Cardiac septum (tissue), 1 donor: ENCODE results near the gene LMTK2. TPM values are rescaled to one million over a fixed set of nuclear protein-coding genes. Genes with fewer than 3 reads are reported as not detected.
"Not testable (repeated sequence)": the region's sequence is repeated elsewhere in the genome, so short reads cannot be mapped to it uniquely, and the experiment has no call there.

ENCODE experiments used
- DNase-seq: peaks from one replicate; pipeline ENCODE4 v3.0.0-alpha.2; 2020; ENCODE audit warnings: low spot score
- intact Hi-C: fragments of 100-400 bp; cut with DNase I; formaldehyde crosslinking; loops from one replicate; pipeline ENCODE4 v1.14.0; 2022
- total RNA-seq: library from RNA; stranded (reverse); fragmentation: NEBNext Ultra II Directional; extraction: Animal tissue kit (Norgen Biotek cat#: 25700); gene quantifications from one replicate; pipeline ENCODE4 v1.2.1, GENCODE V29; 2021
- donor health status: DM: no; HTN: no; CAD: no.

The LMTK2 gene
- total RNA-seq, 1 donor from 2014 or later: 28.3 TPM

DNA sequence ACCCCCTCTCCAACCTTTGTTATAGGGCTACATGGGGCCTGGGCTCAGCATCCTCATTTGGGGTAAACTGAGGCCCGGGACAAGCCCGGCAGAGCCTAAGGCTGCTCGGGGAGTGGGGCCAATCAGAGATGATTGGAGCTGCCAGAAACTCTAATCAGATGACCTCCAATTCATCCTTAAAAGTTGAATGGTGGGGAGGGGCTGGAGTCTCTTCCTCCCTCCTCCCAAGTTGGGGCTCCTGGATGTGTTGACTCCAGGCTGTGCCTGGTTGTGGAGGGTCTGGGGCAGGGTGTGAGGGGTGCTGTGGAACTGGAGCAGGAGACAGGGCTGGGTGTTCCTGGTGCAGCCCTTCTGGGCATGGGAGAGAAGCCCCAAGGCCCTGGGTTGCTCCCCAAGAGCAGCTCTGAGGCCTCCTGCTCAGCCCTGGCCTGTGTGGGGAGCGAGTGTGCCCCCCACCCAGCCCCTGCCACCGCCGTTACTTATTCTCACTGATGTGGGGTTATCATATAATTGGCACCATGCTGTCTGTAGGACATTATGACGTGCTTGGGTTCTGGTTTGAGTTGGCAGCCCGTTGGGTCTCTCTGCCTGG, 106.7 kb downstream of the LMTK2 start:
- intact Hi-C loops: no loop called here
- peak; percentile 35 for DNase-seq

DNA sequence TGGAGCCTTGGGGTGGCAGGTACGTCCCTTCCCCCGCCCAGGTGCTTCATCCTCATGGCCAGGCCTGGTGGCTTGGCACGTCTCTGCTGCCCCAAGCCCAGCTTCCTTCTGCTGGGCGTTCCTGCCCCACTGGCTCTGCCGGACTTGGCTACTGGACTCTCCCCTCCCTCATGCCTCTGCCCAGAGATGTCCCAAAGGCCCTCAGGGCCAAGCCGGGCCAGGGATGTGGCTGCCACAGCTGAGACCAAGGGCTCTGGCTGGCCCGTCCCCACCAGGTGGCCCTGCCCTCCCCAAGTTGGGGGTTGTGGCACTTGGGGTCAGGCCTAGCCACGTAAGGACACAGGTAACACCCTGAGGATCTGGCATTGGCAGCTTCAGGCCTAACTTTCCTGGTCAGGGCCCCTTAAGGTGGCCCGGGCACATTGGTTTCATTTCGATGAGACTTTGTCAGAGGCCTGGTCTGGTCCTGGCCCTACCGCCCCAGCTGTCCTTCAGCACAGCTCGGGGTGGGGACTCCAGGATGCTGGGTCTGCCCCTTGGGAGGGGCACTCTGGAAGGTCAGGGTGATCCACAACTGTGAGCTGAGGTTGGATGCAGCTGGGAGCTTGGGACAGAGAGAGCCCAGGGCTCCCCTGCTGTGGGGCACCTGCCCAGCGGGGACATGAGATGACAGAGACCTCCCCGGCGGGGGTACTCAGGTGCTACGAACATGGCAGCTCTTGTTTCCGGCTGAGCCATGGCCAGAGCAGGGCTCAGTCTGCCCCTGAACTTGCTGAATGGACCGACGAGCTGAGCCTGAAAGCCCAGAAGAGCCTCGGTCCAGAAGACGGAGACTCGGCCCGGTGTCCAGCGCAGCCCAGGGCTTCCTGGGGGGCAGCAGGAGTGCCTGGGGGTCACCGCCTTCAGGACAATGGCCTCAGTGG, 107.5 kb downstream of the LMTK2 start:
- peak; percentile 75 for DNase-seq
- intact Hi-C loops: no loop called here

DNA sequence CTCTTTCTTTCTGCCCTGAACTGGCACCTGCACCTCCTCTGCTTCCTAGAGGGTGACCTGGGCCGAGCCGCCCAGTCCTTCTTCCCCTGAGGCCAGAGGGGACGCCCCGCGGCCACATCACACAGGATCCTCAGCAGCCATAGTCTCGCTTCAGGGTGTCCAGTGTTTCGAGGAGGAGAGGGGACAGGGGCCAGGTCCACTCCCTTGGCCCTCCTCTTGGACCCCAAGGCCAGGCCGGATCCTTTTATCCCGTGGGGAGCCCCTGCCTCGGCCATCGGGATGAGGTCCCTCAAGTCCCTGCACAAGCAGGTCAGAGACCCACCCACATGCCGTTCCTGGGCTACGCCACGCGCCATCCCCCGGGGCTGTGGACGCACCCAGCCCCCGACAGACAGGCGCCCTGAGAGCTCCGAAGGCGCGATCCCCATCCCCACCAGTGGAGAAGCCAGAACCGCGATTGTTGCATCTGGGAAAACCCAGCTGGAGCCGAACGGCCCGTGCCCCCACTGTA, 108.2 kb downstream of the LMTK2 start:
- no peak for DNase-seq

GRCh38 chr7:98215561-98216495, 109.2 kb downstream of the LMTK2 start:
- DNase-seq: no peak
- intact Hi-C loops: no loop called here

More for the DNA sequence above, 108.2 kb downstream of the LMTK2 start:
- intact Hi-C loops: no loop called here

- no peak for DNase-seq
- intact Hi-C loops: no loop called here
These were observed 110.4 kb downstream of the LMTK2 start for GRCh38 chr7:98216941-98217622.

GRCh38 chr7:98217623-98218582, 111.2 kb downstream of the LMTK2 start:
- intact Hi-C loops: no loop called here
- DNase-seq: no peak

- DNase-seq, intact Hi-C loops: not testable (repeated sequence)
These were observed 112.7 kb downstream of the LMTK2 start for GRCh38 chr7:98219382-98219781.

DNA sequence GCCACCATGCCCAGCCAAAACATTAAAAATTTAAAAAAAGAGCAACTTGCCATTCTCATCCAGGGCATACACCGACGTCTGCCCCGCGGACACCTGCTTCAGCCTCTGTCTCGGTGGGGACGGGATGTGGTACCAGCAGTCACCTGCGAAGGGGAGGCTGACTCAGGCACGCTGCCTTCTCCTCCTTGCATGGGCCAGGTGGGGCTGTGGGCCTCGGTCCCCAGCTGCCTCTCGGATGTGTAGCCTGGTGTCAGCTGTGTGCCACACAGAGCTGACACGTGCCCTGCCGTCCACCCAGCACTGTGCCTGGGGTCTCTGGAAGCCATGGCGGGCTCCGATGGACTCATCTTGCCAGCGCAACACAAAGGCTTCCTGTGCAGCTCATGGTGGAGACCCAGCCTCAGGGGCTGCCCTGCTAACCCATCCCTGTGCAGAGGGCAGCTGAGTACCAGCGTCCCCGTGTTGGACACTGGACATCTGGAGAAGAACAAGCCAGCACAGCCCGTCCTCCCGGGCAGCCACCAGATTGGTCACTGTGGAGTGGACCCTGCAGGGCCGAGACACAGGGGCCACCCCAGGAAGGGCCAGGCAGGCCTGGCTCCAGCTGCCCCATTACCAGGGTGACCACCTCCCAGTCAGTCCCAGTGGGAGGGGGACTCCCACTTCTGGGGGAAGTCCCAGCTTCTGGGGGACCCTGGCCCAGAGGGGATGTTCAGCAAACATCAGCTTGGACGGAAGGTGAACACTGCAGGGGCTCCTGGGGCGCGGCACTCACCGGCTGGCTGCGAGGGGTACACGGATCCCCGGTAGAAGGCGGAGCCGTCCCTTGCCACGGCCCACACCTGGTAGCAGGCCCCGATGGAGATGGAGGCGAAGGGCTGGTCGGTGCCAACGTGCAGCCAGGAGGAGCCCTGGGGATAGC, 115.2 kb downstream of the LMTK2 start:
- no peak for DNase-seq
- intact Hi-C loops: no loop called here

DNA sequence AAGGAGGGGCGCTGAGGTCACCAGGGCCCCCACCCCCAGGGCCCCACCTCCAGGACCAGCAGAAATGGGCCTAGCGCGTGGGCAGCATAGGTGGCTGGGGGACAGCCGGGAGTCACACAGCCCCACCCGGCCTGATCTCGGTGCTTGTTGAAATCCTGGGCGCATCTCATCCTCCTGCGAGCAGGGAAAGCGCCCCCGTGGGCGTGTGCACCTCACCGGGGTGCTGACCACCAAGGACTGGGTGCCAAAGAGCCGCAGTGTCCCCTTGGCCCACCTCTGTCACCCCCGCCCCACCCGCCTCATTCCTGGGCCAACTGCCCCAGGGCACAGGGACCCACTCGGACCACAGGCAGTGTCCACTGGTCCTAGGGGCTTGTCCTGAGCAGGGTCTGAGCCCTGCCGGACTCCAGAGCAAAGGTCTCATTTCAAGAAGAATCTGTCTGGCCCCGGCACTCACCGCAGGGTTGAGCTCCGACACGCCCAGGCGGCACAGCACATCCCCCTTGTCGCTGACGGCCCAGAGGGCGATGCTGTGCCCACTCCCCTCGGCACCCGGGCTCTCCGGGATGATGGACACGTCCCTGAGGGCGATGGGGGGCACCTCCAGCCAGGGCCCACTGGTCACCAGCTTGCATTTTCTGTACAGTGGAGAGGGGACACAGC, 116.0 kb downstream of the LMTK2 start:
- DNase-seq: no peak
- intact Hi-C loops: no loop called here

DNA sequence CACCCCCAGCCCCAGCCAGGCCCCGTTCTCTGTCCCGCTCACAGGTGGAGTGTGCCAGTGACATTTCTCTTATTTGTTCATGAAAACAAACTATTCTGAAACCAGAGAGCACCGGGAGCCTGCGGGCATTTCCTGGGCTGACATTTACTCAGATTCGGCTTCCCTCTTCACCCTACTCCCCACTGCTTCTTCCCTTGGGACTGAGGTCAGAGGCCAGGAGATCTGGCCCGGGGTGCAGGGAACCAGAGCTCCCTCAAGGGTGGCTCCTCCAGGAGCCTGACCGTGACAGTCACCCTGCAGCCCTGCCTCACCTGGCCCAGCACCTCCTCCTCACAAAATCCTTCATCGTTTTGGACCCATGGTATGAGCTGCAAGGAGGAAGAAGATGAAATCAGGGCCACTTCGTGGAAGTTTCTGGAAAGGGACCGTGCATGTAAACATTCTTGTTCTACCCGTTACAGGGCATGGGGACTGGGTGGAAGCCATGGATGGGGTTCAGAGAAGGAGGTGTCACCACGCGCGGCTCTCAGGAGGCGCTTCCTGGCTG, 116.8 kb downstream of the LMTK2 start:
- DNase-seq: no peak
- intact Hi-C loops: no loop called here

DNA sequence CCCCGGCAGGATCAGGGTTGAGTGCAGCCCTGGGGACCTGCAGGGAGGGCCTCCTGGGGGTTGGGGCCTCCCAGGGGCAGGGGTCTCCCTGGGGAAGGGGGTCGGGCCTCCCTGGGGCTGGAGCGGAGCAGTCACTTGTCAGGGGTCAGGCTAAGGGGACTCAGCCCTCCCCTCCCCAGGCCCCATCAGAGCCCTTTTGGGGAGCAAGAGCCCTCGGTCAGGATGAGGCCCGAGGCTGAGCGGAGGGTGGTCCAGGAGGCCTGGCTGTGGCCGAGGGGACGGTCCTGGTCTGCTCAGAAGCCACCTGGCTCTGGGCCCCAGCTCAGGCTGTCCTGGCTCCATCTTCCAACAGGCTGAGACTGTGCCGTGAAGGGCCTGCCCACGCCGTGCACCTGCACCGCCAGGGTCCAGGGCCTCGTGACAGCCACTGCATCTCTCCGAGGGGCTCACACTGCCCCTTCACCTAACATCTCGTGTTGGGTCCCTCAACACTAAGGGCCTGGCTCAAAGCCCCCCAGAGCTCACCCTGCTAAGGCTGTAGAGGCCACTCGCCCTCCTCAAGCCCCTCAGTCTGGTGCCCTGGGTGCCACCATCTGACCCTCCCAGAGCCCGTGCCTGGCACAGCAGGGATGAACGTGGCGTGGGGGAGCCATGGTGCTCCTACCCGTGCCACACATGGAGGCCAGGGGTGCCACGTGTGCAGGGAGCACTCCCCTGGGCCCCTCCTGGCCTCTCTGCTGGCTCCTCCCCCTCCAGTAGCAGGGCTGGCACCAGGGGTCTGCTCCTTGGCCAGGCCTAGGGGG, 117.4 kb downstream of the LMTK2 start:
- DNase-seq: no peak
- intact Hi-C loops: no loop called here

DNA sequence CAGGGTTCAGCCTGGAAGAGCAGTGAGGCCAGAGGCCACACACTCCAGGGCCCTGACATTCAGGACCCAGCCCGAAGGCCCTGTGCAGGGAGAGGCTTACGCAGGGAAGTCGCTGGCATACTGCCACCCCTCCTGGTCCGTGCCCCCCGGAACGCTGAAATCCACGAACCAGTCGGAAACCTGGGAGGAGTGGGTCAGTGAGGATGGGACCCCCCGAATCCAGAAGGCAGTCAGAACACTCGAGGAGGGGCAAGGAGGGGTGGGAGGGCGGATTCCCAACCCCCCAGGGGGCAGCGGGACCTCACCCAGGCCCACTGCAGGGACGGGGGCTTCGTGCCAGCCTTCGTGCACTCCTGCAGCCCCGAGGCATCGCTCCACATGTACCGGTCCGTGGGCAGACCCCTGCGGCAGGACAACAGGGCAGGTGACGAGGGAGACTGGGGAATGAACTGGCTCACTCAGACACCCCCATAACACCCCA, 118.1 kb downstream of the LMTK2 start:
- intact Hi-C loops: no loop called here
- no peak for DNase-seq

DNA sequence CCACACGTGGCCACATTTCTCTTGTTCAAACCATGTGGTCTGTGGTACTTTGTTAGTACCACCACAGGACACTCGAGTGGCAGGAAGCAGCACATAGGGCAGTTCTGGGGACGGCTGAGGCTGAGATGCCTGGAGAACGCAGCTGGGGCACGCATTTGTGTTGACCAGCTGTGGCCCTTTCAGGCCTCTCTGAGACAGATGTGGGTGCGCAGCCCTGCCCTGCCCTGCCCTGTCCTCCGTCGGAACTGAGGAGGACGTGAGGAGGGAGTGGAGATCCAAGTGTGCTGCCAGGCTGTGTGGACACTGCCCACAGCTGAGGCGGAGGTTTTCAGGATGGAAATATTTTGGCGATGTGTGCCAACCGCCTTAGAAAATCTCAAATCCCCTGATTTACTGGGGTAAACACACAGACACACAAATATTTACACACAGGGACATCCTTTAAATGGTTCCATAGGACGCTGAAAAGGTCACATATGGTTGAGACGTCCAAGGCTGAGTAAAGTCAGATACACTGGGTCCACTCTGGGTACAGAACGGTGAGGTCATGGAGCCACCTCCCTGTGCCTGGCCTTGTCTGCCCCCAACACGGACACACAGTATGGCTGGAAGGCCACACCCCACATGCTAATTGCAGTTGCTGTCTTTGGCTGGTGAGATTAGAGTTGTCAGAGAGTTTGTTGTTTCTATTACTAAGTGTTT, 119.4 kb downstream of the LMTK2 start:
- no peak for DNase-seq
- intact Hi-C loops: no loop called here

DNA sequence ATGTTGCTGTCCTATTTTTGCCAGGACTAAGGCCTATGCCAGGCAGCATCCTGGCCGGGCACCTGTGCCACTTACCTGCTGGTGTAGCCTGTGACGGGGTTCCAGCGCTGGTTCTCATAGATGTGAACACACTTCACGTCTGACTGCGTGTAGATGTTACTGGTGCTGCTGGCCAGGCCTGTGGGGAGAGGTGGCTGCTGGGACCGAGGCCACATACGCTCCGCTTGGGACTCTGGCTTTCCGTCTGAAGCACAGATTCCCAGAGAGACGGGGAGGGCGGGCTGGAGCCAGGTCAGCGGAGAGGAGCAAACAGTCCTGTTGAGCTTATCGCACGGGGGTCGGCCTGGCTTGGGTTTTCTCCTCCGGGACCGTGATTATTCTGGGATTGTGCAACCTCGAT, 121.3 kb downstream of the LMTK2 start:
- intact Hi-C loops: no loop called here
- DNase-seq: no peak

- DNase-seq: no peak
- intact Hi-C loops: no loop called here
These were observed 122.1 kb downstream of the LMTK2 start for GRCh38 chr7:98228801-98229200.
